Mammary epithelial cell (primary cell): ENCODE results near the gene DAGLA.

Experiments used
- EZH2 ChIP-seq: IDR thresholded peaks from 2 replicates; pipeline ENCODE4 v1.6.1; 2012; ENCODE audit warnings: low read length, inconsistent platforms, borderline replicate concordance
- TF ChIP-seq, protein P1 (sequence below), 2 donors: IDR thresholded peaks in 1 of 2; conservative IDR thresholded peaks in 1 of 2; 2 replicates each; pipeline ENCODE4 v1.5.1; 2011 to 2012; ENCODE audit warnings: inconsistent platforms in 2 of 2, low read length in 2 of 2, mild to moderate bottlenecking in 2 of 2, control low read depth in 1 of 2, low read depth in 1 of 2; ENCODE audit not compliant: insufficient read depth in 1 of 2; ENCODE audit errors: extremely low read depth in 1 of 2

DNA sequence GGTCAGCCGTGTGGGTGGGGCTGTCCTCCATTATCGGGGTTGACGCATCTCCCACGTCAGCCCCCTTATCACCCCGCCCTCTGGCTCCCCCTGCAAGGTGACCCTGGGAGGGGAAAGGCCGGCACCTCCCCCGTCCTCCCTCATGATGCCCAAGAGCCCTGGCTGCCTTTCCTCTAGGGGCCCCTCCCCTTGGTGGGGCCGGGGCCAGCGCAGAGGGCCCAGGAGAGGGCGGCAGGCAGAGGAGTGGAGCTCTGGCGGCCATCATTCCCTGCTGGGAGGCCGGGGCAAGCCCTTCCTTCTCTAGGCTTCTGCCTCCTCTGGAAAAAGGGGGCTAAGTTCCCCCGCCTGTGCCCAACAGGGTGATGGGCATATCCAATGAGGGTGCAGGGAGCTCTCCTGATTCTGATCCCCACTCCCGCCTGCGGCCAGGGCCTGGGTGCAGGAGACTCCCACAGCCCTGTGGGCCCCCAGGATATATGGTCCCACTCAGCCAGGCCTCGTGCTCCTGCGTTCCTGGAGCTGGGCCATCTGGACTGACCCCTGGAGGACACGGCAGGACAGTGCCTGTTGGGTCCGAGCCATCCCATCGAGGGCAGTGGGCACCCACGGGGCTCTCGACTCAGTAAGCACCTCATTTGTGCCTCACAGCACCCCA is 84.5 kb downstream of the DAGLA start:
- TF ChIP-seq, protein P1, sequence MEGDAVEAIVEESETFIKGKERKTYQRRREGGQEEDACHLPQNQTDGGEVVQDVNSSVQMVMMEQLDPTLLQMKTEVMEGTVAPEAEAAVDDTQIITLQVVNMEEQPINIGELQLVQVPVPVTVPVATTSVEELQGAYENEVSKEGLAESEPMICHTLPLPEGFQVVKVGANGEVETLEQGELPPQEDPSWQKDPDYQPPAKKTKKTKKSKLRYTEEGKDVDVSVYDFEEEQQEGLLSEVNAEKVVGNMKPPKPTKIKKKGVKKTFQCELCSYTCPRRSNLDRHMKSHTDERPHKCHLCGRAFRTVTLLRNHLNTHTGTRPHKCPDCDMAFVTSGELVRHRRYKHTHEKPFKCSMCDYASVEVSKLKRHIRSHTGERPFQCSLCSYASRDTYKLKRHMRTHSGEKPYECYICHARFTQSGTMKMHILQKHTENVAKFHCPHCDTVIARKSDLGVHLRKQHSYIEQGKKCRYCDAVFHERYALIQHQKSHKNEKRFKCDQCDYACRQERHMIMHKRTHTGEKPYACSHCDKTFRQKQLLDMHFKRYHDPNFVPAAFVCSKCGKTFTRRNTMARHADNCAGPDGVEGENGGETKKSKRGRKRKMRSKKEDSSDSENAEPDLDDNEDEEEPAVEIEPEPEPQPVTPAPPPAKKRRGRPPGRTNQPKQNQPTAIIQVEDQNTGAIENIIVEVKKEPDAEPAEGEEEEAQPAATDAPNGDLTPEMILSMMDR (conservative IDR thresholded peaks at IDR 0.05 in 1 of 2, IDR thresholded peaks at IDR 0.05 in 1 of 2; ENCODE audit: extremely low read depth in 1 of 2, insufficient read depth in 1 of 2, low read depth in 1 of 2, low read length in 2 of 2) = no peak
- no peak for TF ChIP-seq EZH2
